Measurements from ENCODE around the gene CTBS. TPM values are rescaled to one million over a fixed set of nuclear protein-coding genes. Genes with fewer than 3 reads are reported as not detected.
"Not testable (repeated sequence)": the region's sequence is repeated elsewhere in the genome, so short reads cannot be mapped to it uniquely, and the experiment has no call there.

Gene CTBS
- total RNA-seq, 1 donor from 2014 or later, result 18.5 TPM

GRCh38 chr1:84585803-84586202 is 11.6 kb upstream of the CTBS start:
- DNase-seq (ENCODE audit: low spot score), result no peak

- no peak for DNase-seq (ENCODE audit: low spot score)
Measured at GRCh38 chr1:84584126-84584525, 9.9 kb upstream of the CTBS start.

- DNase-seq (ENCODE audit: low spot score), result no peak
Measured at GRCh38 chr1:84583648-84584047, 9.4 kb upstream of the CTBS start.

GRCh38 chr1:84582802-84583587 is 8.8 kb upstream of the CTBS start:
- no peak for DNase-seq (ENCODE audit: low spot score)

- no peak for DNase-seq (ENCODE audit: low spot score)
Measured at GRCh38 chr1:84581648-84582047, 7.4 kb upstream of the CTBS start.

- no peak for DNase-seq (ENCODE audit: low spot score)
Measured at GRCh38 chr1:84574936-84575335, 696 bp upstream of the CTBS start.

- DNase-seq (ENCODE audit: low spot score), result no peak
Measured at GRCh38 chr1:84573481-84573966, 716 bp downstream of the CTBS start.

GRCh38 chr1:84571150-84571535 is 3.1 kb downstream of the CTBS start:
- no peak for DNase-seq (ENCODE audit: low spot score)

- no peak for DNase-seq (ENCODE audit: low spot score)
Measured at GRCh38 chr1:84570436-84571149, 3.6 kb downstream of the CTBS start.

- DNase-seq (ENCODE audit: low spot score), result no peak
Measured at GRCh38 chr1:84569216-84569615, 5.0 kb downstream of the CTBS start.

GRCh38 chr1:84550826-84551225 is 23.4 kb downstream of the CTBS start:
- DNase-seq (ENCODE audit: low spot score), result no peak

- no peak for DNase-seq (ENCODE audit: low spot score)
Measured at GRCh38 chr1:84541679-84542078, 32.6 kb downstream of the CTBS start.

GRCh38 chr1:84540759-84541158 is 33.5 kb downstream of the CTBS start:
- DNase-seq (ENCODE audit: low spot score), result no peak

GRCh38 chr1:84539972-84540371 is 34.3 kb downstream of the CTBS start:
- DNase-seq (ENCODE audit: low spot score), result no peak

GRCh38 chr1:84538599-84538998 is 35.6 kb downstream of the CTBS start:
- no peak for DNase-seq (ENCODE audit: low spot score)

GRCh38 chr1:84525779-84526178 is 48.5 kb downstream of the CTBS start:
- DNase-seq (ENCODE audit: low spot score), result no peak

- DNase-seq (ENCODE audit: low spot score), result no peak
Measured at GRCh38 chr1:84524590-84524989, 49.6 kb downstream of the CTBS start.

GRCh38 chr1:84510668-84511067 is 63.6 kb downstream of the CTBS start:
- no peak for DNase-seq (ENCODE audit: low spot score)

GRCh38 chr1:84510165-84510564 is 64.1 kb downstream of the CTBS start:
- no peak for DNase-seq (ENCODE audit: low spot score)

- DNase-seq (ENCODE audit: low spot score), result no peak
Measured at GRCh38 chr1:84509029-84509428, 65.2 kb downstream of the CTBS start.

- DNase-seq (ENCODE audit: low spot score), result no peak
Measured at GRCh38 chr1:84508510-84508909, 65.7 kb downstream of the CTBS start.

GRCh38 chr1:84507887-84508286 is 66.4 kb downstream of the CTBS start:
- DNase-seq (ENCODE audit: low spot score), result not testable (repeated sequence)

All from mucosa of gallbladder (tissue), 1 donor.